Activated CD4-positive, alpha-beta T cell treated with anti-CD3 and anti-CD28 coated beads, Interleukin-10, Interleukin-2, amounts not matched to agents 100 ng/mL and 50 ng/mL, durations not matched to agents 16 hours and 8 hours (primary cell): ENCODE data around the gene WWC1.
"Not testable (repeated sequence)": the region's sequence is repeated elsewhere in the genome, so short reads cannot be mapped to it uniquely, and the experiment has no call there.

Experiments used
- DNase-seq: peaks from one replicate; pipeline ENCODE4 v3.0.0-alpha.2; 2020

The WWC1 gene

DNA sequence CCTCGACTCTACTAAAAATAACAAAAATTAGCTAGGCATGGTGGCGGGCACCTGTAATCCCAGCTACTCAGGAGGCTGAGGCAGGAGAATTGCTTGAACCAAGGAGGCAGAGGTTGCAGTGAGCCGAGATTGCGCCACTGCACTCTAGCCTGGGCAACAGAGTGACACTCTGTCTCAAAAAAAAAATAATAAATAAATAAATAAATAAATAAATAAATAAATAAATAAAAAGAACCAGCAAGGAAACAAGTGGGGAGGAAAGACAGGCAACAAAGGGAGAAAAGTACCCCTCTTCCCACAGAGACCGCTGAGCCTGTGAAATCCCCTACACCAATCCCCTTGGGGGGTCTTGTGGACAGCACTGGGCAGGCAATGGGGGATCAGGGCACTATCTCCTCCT is 4.6 kb upstream of the WWC1 start:
- not testable (repeated sequence) for DNase-seq

DNA sequence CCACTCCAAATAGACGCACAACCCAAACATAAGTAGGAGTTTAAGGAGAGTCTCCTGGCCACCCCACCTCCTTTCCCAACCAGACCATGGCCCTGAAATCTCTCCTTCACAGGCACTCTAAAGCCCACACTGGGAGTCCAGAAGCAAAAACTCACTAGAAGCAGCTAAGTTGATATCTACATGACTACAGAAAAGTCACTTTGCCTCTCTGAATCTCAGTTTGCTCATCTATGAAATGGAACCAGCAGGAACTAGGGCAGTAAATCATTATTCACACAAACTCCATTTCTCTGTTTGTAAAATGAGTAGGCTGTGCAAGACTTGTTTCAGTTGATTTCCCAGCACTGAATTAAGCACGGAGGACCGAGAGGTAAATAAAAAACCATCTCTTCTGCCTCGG is 4.1 kb upstream of the WWC1 start:
- DNase-seq = no peak

DNA sequence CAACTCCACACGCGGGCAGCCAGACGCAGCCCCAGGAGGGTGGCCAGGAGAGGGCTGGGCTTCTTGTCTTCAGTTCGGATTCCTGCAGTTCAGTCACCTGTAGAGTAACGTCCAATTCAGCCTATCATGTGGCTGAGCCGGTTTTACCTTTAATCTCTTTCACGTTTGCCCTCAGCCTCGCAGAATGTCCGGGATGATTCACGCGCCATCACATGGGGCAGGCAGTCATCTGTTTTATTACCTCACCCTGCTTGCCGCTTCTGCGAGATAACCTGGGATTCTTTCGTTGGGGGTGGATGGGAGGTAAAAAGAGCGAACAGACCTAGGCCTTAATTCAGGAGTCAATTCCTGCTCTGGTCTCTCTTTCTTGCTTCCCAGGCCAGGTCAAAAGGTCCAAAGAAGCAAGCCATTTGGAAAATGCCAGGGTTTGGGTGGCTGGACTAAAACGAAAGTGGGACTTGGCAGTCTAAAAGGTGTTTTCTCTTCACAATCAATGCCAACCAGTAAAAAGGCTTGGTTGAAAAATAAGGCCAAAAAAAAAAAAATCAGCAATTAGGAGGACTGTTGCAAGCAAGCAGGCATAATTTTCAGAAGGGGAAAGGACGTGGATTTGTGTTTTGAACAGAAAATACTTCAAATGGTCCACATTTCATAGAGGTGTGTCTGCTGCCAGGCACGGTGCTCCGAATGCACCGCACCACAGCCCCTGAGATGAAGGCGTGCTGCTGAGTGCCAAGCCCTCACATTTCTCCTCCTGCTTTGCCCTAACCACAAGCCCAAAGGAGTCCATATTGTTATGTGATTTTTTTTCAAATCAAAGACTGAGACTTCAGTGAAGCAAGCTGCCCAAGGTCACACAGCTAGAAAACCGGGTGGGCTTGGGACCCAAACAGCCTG is 2.8 kb upstream of the WWC1 start:
- DNase-seq = no peak

DNA sequence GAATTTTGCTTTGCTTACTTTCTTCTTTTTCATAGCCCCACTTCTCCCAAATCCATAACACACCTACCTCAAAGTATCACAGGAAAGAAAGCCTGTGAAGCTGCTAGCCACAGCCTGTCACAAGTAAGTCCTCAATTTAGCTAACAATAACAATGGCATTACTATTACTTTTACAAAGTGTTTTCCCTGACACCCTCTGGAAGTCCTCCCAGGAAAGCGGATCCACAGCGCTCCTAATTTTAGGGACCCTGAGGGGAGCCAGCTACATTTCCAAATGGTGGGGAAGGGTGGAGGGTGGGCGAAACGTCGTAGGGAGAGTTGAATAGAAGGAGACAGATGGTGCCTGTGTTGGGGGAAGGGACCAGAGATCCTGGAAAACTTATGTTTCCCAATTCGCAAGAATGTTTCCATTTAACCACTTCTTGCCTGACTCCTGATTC is 523 bp upstream of the WWC1 start:
- DNase-seq = no peak

DNA sequence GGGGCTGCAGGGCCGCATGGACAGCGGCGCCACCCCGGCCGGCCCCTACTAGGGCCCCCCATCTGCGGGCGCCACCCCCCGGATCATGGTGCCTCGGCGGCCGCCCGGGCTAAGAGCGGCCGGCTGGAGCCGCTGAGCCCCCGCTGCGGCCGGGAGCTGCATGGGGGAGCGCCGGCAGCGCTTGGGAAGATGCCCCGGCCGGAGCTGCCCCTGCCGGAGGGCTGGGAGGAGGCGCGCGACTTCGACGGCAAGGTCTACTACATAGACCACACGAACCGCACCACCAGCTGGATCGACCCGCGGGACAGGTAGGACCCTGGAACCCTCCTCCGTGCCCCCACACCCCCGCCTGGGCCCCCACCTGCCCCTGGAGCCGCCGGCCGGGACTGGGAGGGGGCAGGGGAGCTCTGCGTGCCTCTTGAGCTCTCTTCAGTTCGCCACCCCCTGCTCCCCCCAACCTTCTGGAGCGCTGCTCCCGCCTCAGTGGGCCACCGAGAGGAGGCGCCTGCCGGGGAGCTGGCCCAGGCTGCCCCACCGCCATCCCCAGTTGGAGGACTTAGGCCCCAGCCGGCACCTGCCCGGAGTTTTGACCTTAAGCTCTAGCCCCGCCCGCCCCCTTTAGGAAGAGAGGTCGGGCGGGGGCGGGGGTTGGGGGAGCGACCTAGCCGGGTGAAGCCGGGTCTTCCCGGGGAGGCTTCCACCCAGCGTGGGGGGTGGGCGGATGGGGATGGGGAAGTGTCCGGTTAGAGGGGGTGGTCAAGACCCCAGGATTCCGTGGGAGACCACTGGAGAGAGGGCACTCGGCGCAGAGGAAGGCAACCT is 730 bp downstream of the WWC1 start:
- no peak for DNase-seq

DNA sequence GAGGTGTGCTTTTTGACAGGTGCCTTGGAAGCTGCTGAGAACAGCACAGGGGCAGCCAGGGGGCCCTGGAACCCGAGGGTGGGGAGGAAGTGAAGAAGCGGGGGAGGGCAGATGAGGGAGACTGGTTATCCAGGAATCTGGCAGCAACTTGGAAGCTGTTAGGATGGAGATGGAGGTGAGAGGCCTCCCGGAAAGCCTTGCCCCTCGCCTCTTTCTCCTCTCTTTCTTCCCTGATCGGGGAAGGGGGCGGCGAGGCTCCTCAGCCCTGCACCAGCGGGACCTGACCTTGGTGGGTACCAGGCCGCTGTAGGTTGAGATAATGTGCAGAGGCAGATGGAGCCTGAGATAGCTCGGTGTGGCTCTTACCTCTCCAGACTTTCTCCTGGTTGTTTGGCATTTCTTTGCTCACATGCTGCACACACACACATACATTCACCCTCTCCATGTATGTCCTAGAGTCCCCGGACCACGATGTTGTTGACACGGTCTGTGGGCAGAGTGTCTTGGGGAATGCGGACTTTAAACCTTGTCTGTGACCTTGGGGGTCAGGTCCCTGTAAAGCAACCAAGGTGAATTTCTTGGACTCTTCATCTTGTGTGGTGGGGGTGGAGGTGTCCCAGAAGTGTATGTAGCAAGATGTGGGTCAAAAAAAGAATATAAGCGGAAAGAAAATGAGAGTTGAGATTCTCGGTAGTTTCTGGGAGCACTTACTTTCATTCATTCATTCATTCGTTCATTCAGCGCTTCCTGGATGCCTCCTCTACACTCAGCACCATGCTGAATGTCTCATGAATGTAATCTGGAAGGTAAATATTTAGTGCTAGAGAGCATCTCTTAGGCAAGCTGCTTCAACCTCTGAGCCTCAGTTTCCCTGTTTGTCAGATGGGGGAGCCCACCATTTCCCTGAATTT is 1.6 kb downstream of the WWC1 start:
- no peak for DNase-seq

DNA sequence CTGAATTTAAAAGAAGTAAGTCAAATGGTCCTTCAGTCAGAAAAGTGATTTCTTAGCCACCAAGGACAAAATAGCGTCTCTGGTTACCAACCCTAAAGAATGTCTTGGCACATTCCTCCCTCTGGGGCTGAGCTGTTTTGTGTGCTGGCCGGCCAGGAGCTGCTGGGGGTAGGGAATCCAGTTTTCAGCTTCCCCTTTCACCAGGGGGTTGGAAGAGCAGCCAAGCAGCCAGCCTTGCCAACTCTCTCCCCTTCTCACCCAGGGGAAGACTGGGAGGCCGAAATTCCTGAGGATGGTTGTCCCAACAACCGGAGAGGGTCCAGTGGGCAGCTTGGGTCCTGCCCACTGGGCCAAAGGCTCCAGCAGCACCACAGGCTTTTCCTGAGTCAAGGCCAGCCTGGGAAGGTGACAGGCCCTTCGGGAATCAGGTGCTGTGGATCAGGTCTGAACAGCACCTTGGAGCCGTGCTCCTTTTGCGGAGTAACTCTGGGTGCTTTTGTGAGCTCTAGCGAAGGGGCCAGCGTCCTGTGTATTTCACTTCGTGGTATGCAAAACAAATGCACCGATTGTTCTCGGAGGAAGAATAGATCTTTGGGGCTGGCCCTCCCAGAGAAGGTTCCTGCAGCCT is 4.2 kb downstream of the WWC1 start:
- DNase-seq = no peak

DNA sequence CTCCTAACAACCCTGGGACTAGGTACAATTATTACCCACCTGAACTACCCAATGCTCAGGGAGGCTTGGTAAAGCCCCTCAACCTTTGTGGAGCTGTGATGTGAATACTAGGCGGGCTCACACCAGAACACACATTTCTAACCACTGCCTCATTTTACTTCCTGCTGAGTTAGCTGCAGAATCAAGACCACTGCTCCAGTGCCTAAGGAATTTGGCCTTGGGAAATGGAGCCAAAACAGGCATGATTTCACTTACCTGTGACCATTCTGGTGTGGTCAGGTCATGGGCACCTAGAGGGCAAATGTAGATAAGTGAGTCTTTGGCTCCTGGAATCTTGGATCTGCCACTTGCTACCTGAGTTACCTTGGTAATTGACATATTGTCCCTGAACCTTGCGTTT is 5.2 kb downstream of the WWC1 start:
- no peak for DNase-seq

DNA sequence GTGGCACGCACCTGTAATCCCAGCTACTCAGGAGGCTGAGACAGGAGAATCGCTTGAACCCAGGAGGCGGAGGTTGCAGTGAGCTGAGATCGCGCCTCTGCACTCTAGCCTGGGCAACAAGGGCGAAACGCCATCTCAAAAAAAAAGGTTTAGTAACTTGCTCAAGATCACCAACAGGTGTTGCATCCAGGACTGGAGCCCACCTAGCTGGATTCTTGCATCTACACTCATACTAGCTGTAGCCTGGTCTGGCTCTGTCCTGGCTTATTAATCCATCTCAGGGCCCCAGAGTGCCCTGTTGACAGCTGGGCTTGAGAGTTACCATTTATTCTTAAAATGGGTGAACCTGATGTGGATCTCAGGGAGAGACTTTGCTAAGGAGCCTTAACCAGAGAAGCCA is 7.5 kb downstream of the WWC1 start:
- no peak for DNase-seq

DNA sequence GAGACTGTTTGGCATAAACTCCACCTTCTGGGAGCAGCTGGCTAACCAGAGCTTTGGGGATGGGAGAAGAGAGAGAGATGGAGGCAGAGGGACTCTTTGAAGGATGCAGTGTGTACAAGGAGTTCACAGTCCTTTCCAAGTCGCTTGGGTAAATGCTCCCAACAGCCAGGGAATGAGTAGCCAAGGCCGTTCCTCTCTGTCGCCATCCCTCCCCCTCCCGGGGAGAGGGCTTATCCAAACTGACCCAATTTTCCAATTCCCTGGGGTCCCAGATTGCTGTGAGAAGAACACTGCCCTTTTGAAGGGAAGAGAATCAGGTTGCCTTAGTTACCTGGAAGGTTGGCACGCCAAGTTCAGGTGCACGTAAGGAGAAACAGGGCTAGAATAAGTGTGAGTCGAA is 7.9 kb downstream of the WWC1 start:
- DNase-seq = no peak

DNA sequence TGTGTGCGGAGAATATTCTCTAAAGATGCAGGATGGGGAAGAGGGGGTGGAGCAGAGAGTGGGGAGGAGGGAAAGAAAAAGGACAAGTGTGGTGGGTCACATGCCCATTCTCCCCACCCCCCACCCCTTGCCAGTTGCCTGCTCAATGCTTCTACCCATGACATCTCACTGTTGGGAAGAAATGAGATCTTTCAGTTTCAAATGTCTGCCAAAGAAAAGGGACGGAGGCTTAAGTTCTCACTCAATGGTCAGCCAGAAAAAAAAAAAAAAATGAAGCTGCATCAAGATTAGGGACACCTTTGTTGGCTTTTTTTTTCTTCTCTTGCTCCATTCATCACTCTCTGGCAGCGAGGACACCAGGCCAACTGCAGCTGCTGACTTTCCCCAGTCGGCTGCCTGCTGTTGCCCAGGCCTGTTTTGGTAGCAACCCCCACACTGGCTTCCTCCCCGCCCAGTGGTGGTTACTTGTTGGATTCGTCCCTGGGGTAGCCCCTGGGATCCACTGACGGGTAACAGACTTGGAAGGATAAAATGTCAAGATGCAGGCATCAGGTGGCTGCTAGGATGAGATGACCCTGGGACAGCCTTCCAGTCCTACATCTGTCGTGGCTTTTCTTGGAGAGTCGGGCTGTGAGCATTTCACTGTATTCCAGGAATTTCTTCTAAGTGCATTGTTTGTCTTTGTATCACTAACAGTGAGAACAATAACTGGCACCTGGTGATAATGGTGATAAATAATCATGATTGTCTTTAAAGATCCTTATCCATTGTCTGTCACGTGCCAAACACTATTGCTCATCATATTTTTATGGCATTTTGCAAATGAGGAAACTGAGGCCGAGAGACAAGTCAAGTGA is 9.1 kb downstream of the WWC1 start:
- no peak for DNase-seq

DNA sequence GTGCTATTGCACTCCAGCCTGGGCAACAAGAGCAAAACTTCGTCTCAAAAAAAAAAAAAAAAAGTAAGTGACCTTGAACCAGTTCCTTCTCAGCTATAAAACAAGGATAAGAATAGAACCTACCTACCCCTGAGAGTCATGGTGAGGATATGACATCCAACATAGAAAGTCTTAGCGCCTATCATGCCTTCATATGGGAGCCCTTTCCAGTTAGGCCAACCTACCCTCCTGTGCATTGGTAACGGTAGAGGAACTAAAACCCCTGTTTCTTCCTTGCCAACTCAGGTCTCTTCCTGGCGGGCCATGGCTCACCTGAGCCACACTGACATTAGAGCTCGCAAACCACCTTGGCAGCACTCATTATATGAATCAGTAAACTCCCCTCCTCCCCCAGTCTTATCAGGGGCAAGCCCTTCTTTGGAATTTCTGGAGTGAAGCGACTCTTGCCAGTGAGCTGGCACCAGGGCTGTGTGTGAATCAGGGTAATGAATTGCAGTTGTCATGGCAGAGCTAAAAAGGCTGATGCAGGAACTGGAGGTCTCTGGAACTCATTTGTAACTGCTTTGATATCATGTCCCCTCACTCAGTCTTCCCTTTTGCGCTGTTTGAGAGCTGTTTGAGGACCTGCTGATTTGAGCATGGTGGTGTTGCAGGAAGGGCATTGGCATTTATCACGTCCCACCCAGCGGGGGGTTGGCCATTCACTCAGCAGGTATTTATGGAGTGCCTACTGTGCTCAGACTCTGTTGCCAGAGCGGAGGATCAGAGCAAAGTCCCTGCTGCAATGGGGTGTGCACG is 10.3 kb downstream of the WWC1 start:
- no peak for DNase-seq

DNA sequence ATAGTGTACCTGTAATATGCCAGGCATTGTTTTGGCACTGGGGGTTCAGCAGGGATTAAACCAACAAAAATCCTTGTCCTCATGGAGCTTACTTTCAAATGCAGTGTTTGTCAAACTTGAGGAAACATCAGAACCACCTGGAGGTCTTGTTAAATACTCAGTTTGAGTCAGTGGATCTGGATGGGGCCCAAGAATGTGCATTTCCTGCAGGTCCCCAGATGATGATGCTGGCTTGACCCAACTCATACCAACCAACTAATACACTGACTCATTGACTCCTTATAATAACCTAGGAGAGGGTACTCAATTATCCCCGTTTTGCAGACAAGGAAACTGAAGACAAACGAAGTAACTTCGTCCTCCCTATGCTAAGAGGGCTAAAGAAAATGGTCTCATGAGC is 11.3 kb downstream of the WWC1 start:
- no peak for DNase-seq

DNA sequence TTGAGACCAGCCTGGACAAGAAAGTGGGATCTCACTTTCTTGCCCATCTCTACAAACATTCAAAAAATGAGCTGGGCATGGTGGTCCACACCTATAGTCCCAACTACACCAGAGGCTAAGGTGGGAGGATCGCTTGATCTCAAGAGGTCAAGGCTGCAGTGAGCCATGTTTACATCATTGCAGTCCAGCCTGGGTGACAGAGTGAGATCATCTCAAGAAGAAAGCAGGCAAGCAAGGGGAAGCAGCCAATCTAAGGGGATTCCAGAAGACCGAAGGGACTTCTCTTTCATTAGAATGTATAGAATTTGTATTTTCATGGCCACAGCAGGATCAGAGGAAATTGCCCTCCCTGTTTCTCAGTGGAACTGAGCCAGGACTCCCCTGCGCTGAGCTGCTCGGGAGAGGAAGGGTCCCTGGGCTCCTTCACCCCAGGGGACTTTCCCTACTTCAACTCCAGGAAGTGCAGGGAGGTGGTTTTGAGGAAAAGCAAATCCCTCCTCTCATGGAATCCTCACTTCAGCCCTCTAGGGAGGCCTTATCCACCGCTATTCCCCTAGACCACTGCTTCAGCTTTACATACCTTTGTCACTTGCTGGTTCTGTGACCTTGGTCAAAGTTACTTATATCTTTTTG is 12.1 kb downstream of the WWC1 start:
- DNase-seq = no peak

DNA sequence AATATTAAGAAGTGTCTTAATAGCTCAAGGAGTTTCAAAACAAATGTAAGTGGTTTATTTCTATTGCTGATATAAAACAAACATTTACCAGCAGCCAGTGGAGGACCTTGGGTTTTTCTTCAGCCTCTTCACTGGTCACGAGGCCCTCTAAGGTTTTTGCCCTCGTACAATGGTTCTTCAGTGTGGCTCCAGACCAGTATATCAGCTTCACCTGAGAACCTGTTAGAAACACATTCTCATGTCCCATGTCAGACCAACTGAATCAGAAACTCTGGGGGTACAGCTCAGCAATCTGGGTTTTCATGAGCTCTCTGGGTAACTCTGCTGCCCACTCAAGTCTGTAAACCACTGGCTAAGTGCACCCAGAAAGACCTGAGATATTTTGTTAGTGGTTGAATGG is 12.9 kb downstream of the WWC1 start:
- DNase-seq = no peak

DNA sequence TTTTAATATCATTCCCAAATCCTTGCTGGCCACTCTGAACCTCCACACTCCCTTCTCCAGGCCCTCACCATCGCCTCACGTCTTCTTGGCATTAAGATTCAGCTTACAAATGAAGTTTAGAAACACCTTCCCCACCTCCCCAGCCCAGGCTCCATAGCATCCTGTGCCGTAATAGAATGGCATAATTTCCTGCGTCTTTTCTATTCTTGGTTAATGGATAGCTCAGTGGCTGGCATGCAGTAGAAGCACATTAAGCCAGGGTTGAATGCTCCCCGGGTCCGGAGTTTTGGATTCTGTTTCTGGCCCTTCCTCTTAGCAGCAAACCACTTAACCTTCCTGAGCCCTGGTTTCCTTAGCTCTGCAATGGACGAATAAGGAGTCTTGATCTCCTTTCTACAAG is 13.8 kb downstream of the WWC1 start:
- no peak for DNase-seq

DNA sequence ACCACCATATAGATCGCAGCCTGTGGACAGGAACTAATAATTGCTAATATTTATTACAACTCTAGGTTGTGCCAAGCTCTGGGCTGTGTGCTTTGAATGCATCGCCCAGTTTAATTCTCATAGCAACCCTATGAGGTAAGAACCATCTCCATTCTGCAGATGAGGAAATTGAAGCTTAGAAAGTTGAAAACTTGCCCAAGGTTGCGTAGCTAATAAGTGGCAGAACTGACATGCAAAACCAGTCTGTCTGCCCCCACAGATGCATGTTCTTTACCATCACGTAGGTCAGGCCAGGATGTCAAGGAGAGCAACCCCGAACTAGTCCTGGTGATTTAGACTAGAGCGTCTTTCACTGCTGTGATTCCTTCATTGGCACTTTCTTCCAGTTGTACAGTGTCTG is 15.6 kb downstream of the WWC1 start:
- no peak for DNase-seq

DNA sequence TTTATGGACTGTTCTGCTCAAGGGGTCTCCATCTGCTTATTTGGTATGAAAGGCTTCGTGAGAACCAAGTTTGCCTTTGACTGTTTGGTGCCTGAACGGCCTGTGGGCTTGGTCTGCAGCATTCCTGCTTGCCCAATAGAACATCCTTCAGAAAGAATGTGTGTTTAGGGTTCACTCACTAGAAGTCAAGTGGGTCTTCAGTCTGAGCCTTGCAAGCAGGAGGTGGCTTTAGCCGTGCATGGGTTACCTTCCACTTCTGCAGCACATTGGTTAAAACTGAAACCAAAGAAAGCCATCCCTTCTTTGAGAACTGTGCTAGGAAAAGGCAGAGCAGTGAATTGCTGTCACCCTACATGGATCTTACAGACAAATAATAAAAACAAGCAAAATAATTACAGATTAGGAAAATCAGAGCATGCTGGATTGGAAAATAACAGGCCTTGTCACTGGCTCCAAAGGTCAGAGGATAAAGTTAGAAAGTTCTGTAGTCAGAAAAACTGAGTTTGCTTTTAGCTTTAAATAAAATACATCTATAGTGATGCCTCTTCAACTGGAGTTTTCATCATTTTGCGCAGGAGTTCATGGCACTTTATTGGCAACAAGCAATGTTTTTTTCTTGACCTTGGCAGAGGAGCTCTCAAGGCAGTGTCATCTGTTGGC is 16.6 kb downstream of the WWC1 start:
- no peak for DNase-seq

DNA sequence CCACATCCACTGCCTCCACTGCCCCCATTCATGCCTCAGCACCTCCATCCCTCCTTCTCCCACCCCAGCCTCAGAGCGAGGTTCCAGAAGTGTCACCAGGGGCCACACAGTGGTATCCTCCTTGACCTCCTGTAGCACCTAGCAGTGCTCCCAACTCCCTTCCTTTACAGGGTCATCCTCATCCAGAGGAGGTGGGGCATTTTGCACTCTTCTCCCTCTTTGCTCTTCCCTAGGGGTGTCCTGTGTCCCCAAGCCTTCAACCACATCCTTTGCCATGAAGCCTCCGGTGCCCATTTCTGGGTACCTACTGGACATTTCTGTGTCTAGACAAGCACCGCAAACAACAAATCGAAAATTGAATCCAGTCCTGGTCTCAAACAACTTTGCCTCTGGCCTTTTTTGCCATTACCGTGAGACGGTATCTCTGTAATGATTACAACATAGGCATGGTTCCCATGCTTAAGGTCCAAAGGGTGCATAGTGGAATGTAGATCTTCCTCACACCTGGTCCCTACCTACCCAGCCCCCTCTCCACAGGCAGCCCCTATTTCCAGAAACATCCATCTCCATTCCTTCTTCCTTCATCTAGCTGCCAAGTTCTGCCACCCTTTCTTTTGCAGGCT is 17.6 kb downstream of the WWC1 start:
- DNase-seq = no peak
